PC-9 (cell line): ENCODE results near the gene TMEM125. TPM values are rescaled to one million over a fixed set of nuclear protein-coding genes. Genes with fewer than 3 reads are reported as not detected.

Experiments used
- BruUV-seq: library from RNA; stranded (reverse); fragments of 400-500 nt; replicated peaks from 2 replicates; lab custom pipeline; 2021; lab: Mats Ljungman, UMichigan
- CTCF ChIA-PET: fragments of 300-600 bp; sonication (Branson Sonifier 250); formaldehyde crosslinking; loops from one replicate; lab custom pipeline; 2022; ENCODE audit warnings: antibody characterized with exemption; lab: Charles Lee
- POLR2A ChIA-PET: fragments of 300-600 bp; sonication (Branson Sonifier 250); formaldehyde crosslinking; loops from one replicate; lab custom pipeline; 2022; ENCODE audit warnings: antibody characterized with exemption; ENCODE audit not compliant: unreplicated experiment; lab: Charles Lee
- DNase-seq, 2 experiments: peaks; one replicate each; pipeline versions ENCODE4 v3.0.0 to v3.0.0-alpha.2; 2015 to 2022; ENCODE audit warnings: mixed read lengths in 1 of 2
- H2AFZ ChIP-seq: fragments of 200-600 bp; sonication (generic); 2 replicates; pipeline ENCODE4 v1.8.1; 2017; ENCODE audit warnings: antibody characterized with exemption
- H3F3A ChIP-seq: fragments of 200-600 bp; sonication (generic); 2 replicates; pipeline ENCODE4 v1.8.1; 2017; ENCODE audit warnings: antibody characterized with exemption, mild to moderate bottlenecking, low read depth; ENCODE audit not compliant: insufficient read depth
- H3K27ac ChIP-seq: fragments of 200-600 bp; sonication (generic); 2 replicates; pipeline ENCODE4 v1.6.1; 2016; ENCODE audit warnings: mixed run types
- H3K27me3 ChIP-seq: fragments of 200-600 bp; sonication (generic); 2 replicates; pipeline ENCODE4 v1.6.1; 2016; ENCODE audit warnings: low read depth, mixed run types; ENCODE audit not compliant: insufficient read depth
- H3K36me3 ChIP-seq: fragments of 200-600 bp; sonication (generic); 2 replicates; pipeline ENCODE4 v1.6.1; 2016; ENCODE audit warnings: low read depth, mixed run types
- H3K4me1 ChIP-seq: fragments of 200-600 bp; sonication (generic); replicated peaks from 2 replicates; pipeline ENCODE4 v1.6.1; 2016; ENCODE audit warnings: mixed run types; ENCODE audit not compliant: insufficient read depth
- H3K4me2 ChIP-seq: fragments of 200-600 bp; sonication (generic); 2 replicates; pipeline ENCODE4 v1.6.1; 2017; ENCODE audit warnings: mixed run types
- H3K4me3 ChIP-seq: fragments of 200-600 bp; sonication (generic); 2 replicates; pipeline ENCODE4 v1.6.1; 2016; ENCODE audit warnings: mixed run types
- H3K79me2 ChIP-seq: fragments of 200-600 bp; sonication (generic); 2 replicates; pipeline ENCODE4 v1.6.1; 2017; ENCODE audit warnings: low read depth, mixed run types
- H3K9me2 ChIP-seq: fragments of 200-600 bp; sonication (generic); 2 replicates; pipeline ENCODE4 v1.8.1; 2017; ENCODE audit warnings: mild to moderate bottlenecking; ENCODE audit not compliant: insufficient read depth
- H3K9me3 ChIP-seq: fragments of 200-600 bp; sonication (generic); 2 replicates; pipeline ENCODE4 v1.8.1; 2016; ENCODE audit warnings: low read depth; ENCODE audit not compliant: insufficient read depth
- H4K20me1 ChIP-seq: fragments of 200-600 bp; sonication (generic); 2 replicates; pipeline ENCODE4 v1.8.1; 2017; ENCODE audit not compliant: insufficient read depth
- EZH2 ChIP-seq: fragments of 200-600 bp; sonication (generic); IDR thresholded peaks from 2 replicates; pipeline ENCODE4 v1.8.0; 2017; ENCODE audit warnings: antibody characterized with exemption, low read depth
- intact Hi-C: fragments of 100-400 bp; cut with micrococcal nuclease; formaldehyde crosslinking; loops from one replicate; pipeline ENCODE4 v1.10.0; 2022; ENCODE audit not compliant: unreplicated experiment
- total RNA-seq: library from RNA; stranded (reverse); gene quantifications from 2 replicates; pipeline ENCODE4 v1.2.3, GENCODE V29; 2021
- TF ChIP-seq, protein P1 (sequence below): fragments of 200-600 bp; sonication (generic); conservative IDR thresholded peaks from 2 replicates; pipeline ENCODE4 v1.6.1; 2017; ENCODE audit warnings: mixed run types, antibody characterized with exemption, mild to moderate bottlenecking, moderate library complexity

The TMEM125 gene
- total RNA-seq, 1 experiment from 2014 or later: 55.6 TPM

DNA sequence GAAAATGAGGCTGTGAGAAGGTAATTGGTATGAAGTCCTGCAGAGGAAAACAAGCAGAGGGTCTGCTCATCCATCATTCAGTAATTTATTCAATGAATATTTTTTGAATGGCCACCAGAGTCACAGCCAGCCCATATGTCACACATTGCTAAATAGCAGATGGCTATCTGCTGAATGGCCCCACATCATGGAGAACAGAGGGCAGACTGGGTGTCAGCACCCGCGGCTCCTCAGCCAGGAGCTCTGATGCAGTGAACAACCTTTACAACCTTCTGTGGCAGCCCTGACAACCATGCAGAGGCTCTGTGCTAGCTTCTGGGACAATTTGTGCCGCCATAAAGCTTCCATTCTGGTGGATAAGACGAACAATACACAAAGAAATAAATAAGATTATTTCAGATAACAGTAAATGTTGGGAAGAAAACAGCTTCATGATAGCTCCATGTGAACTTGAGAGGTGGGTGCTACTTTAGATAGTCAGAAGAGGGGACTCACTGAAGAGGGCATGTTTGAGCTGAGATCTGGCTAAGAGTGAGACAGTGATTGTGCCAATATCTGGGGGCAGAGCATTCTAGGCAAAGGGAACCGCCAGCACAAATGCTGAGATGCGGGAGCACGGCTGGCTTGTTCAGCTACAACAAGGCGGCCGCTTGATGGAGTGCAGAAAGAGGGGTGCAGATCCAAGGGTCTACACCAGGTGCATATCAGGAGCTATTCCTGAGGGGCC, 18.4 kb downstream of the TMEM125 start:
- peaks cover 32% of the 10 kb centered on the region for H3K4me1 ChIP-seq
- TF ChIP-seq EZH2: no peak
- no TSS peak for BruUV-seq
- no peak overlapping the region for H3K4me3 ChIP-seq
- H3K27ac ChIP-seq: no peak overlapping the region
- H3K4me2 ChIP-seq: no peak overlapping the region
- POLR2A ChIA-PET: interaction anchor here (0.6 kb wide), 2 partner anchors 141 to 471 kb away, joined by 4 to 6 read pairs; partner anchors contain the start of gene SVBP
- no peaks in the 10 kb centered on the region for H3K27me3 ChIP-seq
- no peaks in the 10 kb centered on the region for H3K9me3 ChIP-seq
- DNase-seq: no peak
- H3F3A ChIP-seq: peaks cover 3% of the 10 kb centered on the region
- CTCF ChIA-PET: no interaction called here
- H4K20me1 ChIP-seq: no peaks in the 10 kb centered on the region
- H3K79me2 ChIP-seq: peaks cover 20% of the 10 kb centered on the region
- intact Hi-C loops: loop anchor here (5.0 kb wide), 1 partner anchor 34 kb away; no protein-coding TSS in a partner anchor
- H3K36me3 ChIP-seq: no peaks in the 10 kb centered on the region
- no peak overlapping the region for H2AFZ ChIP-seq
- no peaks in the 10 kb centered on the region for H3K9me2 ChIP-seq

DNA sequence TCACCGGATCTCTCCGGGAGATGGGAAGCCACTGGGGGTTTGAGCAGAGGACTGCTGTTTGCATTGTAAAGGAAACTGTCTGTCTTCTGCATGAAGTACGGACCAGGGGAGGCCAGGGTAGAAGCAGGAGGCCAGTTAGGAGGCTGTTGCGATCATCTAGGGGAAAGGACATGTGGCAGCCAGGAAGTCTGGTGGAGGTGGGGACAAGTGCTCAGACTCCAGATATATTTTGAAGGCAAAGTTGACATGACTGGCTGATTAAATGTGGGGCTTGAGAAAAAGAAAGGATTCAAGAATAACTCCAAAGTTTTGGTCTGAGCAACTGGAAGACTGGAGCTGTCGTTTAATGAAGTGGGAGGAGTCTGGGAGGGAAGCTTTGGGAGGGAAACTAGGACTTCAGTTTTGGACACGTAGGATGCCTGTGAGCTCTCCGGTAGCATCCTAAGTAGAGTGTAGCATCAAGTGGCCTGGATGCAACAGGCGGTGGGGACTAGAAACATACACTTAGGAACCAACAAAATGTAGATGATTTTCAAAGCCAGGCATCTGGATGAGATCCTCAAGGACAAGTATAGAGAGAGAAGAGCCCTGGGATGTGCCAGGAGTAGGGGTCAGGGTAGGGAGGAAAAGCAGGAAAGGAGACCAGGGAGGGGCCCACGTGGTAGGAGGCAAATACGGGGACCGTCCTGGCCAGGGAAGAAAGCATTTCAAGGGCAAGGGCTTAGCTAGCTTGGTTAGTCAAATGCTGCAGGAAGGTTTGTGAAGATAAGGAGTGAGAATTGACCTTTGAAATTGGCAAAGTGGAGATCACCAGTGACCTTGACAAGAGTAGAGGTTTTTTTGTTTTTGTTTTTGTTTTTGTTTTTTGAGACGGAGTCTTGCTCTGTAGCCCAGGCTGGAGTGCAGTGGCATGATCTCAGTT, 19.3 kb downstream of the TMEM125 start:
- Histone ChIP-seq H4K20me1 (no peaks in the 10 kb centered on the region), H3F3A (peaks cover 11% of the 10 kb centered on the region), H3K27me3 (no peaks in the 10 kb centered on the region), H3K4me3 (no peak overlapping the region), H3K27ac (no peak overlapping the region), H3K9me2 (no peaks in the 10 kb centered on the region), H3K4me1 (peaks cover 38% of the 10 kb centered on the region), H3K4me2 (no peak overlapping the region), H3K36me3 (no peaks in the 10 kb centered on the region), H2AFZ (no peak overlapping the region), H3K79me2 (peaks cover 12% of the 10 kb centered on the region), H3K9me3 (no peaks in the 10 kb centered on the region)
- TF ChIP-seq, protein P1, sequence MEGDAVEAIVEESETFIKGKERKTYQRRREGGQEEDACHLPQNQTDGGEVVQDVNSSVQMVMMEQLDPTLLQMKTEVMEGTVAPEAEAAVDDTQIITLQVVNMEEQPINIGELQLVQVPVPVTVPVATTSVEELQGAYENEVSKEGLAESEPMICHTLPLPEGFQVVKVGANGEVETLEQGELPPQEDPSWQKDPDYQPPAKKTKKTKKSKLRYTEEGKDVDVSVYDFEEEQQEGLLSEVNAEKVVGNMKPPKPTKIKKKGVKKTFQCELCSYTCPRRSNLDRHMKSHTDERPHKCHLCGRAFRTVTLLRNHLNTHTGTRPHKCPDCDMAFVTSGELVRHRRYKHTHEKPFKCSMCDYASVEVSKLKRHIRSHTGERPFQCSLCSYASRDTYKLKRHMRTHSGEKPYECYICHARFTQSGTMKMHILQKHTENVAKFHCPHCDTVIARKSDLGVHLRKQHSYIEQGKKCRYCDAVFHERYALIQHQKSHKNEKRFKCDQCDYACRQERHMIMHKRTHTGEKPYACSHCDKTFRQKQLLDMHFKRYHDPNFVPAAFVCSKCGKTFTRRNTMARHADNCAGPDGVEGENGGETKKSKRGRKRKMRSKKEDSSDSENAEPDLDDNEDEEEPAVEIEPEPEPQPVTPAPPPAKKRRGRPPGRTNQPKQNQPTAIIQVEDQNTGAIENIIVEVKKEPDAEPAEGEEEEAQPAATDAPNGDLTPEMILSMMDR: no peak
- no peak for TF ChIP-seq EZH2
- ChIA-PET CTCF (no interaction called here), POLR2A (interaction anchor here (0.6 kb wide), 2 partner anchors 141 to 472 kb away, joined by 4 to 6 read pairs; partner anchors contain the start of gene SVBP)
- intact Hi-C loops: loop anchor here (5.0 kb wide), 1 partner anchor 33 kb away; no protein-coding TSS in a partner anchor
- no peak for DNase-seq
- no TSS peak for BruUV-seq

DNA sequence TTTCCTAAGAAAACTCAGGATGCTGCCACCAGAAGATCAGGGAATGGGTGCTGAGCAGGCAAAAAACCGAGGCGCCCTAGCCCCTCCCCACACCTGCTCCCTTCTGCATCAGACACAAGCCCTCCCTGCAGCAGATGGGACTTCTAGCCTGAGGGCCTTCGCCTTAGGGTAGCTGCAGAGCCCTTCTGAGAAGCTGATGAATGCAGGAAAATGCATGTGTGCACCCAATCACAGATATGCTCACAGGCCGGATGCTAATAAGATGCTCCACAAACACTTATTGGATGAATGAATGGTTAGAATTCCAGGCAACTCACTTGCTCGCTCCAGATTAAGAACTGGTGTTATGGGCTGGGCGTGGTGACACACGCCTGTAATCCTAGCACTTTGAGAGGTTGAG, 22.4 kb downstream of the TMEM125 start:
- CTCF ChIA-PET: no interaction called here
- Histone ChIP-seq H3K79me2 (no peaks in the 10 kb centered on the region), H3K27ac (no peak overlapping the region), H3K36me3 (no peaks in the 10 kb centered on the region), H3K4me1 (peaks cover 49% of the 10 kb centered on the region), H3K9me2 (no peaks in the 10 kb centered on the region), H3K4me3 (no peak overlapping the region), H3K27me3 (no peaks in the 10 kb centered on the region), H3F3A (peaks cover 24% of the 10 kb centered on the region), H3K4me2 (no peak overlapping the region), H3K9me3 (no peaks in the 10 kb centered on the region), H4K20me1 (no peaks in the 10 kb centered on the region), H2AFZ (no peak overlapping the region)
- TF ChIP-seq, protein P1: no peak
- no peak for TF ChIP-seq EZH2
- POLR2A ChIA-PET: no interaction called here
- no peak for DNase-seq
- intact Hi-C loops: no loop called here
- BruUV-seq: no TSS peak
